Panc1 (cell line): ENCODE measurements around the gene FZD2.

ENCODE experiments used
- POLR2AphosphoS5 ChIP-seq: IDR thresholded peaks from 2 replicates; pipeline ENCODE4 v1.6.1; 2012; ENCODE audit warnings: mild to moderate bottlenecking, low read depth, low read length, moderate library complexity
- REST ChIP-seq, 2 experiments: IDR thresholded peaks; 2 replicates each; pipeline ENCODE4 v1.6.1; 2011 to 2012; ENCODE audit warnings: low read depth in 2 of 2, control low read depth in 1 of 2, low read length in 1 of 2, mild to moderate bottlenecking in 1 of 2, moderate library complexity in 1 of 2; ENCODE audit not compliant: insufficient read depth in 1 of 2
- TF ChIP-seq, protein P1 (sequence below): fragments of 450-650 bp; IDR thresholded peaks from 2 replicates; pipeline ENCODE4 v1.5.1; 2017; ENCODE audit warnings: mild to moderate bottlenecking

GRCh38 chr17:44523672-44523972 is 33.7 kb upstream of the FZD2 start:
- TF ChIP-seq, protein P1, sequence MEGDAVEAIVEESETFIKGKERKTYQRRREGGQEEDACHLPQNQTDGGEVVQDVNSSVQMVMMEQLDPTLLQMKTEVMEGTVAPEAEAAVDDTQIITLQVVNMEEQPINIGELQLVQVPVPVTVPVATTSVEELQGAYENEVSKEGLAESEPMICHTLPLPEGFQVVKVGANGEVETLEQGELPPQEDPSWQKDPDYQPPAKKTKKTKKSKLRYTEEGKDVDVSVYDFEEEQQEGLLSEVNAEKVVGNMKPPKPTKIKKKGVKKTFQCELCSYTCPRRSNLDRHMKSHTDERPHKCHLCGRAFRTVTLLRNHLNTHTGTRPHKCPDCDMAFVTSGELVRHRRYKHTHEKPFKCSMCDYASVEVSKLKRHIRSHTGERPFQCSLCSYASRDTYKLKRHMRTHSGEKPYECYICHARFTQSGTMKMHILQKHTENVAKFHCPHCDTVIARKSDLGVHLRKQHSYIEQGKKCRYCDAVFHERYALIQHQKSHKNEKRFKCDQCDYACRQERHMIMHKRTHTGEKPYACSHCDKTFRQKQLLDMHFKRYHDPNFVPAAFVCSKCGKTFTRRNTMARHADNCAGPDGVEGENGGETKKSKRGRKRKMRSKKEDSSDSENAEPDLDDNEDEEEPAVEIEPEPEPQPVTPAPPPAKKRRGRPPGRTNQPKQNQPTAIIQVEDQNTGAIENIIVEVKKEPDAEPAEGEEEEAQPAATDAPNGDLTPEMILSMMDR, result no peak
- TF ChIP-seq REST (IDR thresholded peaks at IDR 0.05; ENCODE audit: insufficient read depth in 1 of 2, low read depth in 2 of 2, low read length in 1 of 2), result no peak
- TF ChIP-seq POLR2AphosphoS5, result no peak
